Measurements from ENCODE around the gene BCL2L14. TPM values are rescaled to one million over a fixed set of nuclear protein-coding genes. Genes with fewer than 3 reads are reported as not detected.

The BCL2L14 gene, protein sequence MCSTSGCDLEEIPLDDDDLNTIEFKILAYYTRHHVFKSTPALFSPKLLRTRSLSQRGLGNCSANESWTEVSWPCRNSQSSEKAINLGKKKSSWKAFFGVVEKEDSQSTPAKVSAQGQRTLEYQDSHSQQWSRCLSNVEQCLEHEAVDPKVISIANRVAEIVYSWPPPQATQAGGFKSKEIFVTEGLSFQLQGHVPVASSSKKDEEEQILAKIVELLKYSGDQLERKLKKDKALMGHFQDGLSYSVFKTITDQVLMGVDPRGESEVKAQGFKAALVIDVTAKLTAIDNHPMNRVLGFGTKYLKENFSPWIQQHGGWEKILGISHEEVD
- total RNA-seq (1 to 10 TPM in 3 of 7 donors, under 1 TPM in 3, not detected in 1; 0.68 to 2.2 (median 1.1) TPM), polyA plus RNA-seq (under 1 TPM; 0.13 to 0.91 (median 0.91) TPM)
- long read RNA-seq, donor 1 = 0 reads
- long read RNA-seq, donor 2 = 0 reads

DNA sequence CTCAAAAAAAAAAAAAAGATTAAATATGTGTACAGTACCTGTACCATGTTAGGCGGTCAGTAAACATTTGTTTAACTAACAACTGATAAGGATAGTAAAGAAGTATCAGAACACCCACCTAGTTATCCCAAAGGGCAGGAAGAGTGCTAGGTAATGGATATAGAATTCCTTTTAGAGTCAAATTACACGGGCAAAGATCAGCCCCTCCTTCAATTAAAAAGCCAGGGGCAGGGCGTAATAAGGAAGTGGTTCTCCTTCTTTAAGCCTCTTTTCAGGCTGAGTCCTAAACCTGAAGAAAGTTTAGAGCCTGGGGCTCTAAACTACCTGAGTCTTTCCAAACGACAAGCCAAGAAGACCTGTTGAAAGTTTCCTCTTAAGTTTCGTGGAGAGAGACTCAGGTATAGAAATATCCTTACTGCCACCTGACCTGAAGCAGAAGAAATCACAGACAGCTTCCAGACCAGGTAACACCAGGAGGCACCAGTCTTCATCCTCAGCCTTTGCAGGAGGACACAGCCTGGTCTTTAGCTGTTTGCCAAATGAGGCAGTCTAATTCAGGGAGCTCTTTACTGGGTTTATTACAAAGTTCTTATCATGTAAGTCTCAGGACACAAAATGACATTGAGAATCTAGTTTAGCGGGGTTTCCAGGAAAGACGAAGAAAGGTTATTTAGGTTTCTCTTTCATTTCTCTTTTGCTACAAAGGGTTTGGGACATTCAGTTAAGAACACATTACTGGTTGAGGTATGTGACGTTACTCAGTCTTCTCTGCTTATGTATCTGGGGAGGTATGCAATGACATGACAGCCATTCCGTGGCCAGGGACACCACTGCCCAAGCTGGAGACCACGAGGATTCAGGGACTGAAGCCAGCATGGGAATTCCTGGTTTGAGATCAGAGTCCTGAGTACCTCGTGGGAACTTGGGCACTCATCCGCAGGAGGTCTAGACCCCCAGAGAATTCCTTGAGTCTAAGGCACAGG, at the start of gene BCL2L14:
BCL2L14 (plus strand) TSS at position 266 of the 983 bp plus-strand sequence. CDS start 8,367 bp downstream, outside the sequence.
- intact Hi-C loops (cut with DNase I; ENCODE audit: low total_unique reads) = no loop called here
- 48 to 64% (median 57%) methylated on average over 8 to 12 of the region's 12 CpGs for WGBS, 5 donors
- TF ChIP-seq POLR2A (IDR thresholded peaks at IDR 0.05) (no peak), POLR2AphosphoS5 (IDR thresholded peaks at IDR 0.05) (no peak)
- TF ChIP-seq, protein P1, sequence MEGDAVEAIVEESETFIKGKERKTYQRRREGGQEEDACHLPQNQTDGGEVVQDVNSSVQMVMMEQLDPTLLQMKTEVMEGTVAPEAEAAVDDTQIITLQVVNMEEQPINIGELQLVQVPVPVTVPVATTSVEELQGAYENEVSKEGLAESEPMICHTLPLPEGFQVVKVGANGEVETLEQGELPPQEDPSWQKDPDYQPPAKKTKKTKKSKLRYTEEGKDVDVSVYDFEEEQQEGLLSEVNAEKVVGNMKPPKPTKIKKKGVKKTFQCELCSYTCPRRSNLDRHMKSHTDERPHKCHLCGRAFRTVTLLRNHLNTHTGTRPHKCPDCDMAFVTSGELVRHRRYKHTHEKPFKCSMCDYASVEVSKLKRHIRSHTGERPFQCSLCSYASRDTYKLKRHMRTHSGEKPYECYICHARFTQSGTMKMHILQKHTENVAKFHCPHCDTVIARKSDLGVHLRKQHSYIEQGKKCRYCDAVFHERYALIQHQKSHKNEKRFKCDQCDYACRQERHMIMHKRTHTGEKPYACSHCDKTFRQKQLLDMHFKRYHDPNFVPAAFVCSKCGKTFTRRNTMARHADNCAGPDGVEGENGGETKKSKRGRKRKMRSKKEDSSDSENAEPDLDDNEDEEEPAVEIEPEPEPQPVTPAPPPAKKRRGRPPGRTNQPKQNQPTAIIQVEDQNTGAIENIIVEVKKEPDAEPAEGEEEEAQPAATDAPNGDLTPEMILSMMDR (IDR thresholded peaks at IDR 0.05 in 8 of 11, conservative IDR thresholded peaks at IDR 0.05 in 3 of 11) = no peak
- Histone ChIP-seq H3K9me3 (no peaks in the 10 kb centered on the region), H3K4me3 (peak within 1 kb of the TSS in 3 of 8 donors; percentile 13 to 50 (median 27)), H3K4me1 (peaks cover 5 to 24% (median 13%) of the 10 kb centered on the region in 6 donors), H3K27me3 (replicated peaks in 1 of 7) (peaks cover 0 to 3% (median 0%) of the 10 kb centered on the region in 7 donors), H3K27ac (peak within 1 kb of the TSS in 1 of 8 donors; percentile 24), H3K36me3 (no peaks in the 10 kb centered on the region)
- DNase-seq = no peak

GRCh38 chr12:12022306-12022936, 48.3 kb upstream of the BCL2L14 start:
- intact Hi-C loops (cut with DNase I; ENCODE audit: low total_unique reads) = no loop called here
- Histone ChIP-seq H3K27ac (no peak overlapping the region), H3K4me1 (peaks cover 0 to 45% (median 29%) of the 10 kb centered on the region in 6 donors), H3K9me3 (peaks cover 0 to 8% (median 6%) of the 10 kb centered on the region in 8 donors), H3K27me3 (replicated peaks in 1 of 7) (no peaks in the 10 kb centered on the region), H3K36me3 (no peaks in the 10 kb centered on the region), H3K4me3 (no peak overlapping the region)
- TF ChIP-seq, protein P1 (IDR thresholded peaks at IDR 0.05 in 8 of 11, conservative IDR thresholded peaks at IDR 0.05 in 3 of 11) = no peak
- TF ChIP-seq POLR2AphosphoS5 (IDR thresholded peaks at IDR 0.05) (no peak), POLR2A (IDR thresholded peaks at IDR 0.05) (no peak)
- no peak for DNase-seq
- WGBS, 5 donors = 63 to 82% (median 69%) methylated on average over 8 of the region's 8 CpGs

DNA sequence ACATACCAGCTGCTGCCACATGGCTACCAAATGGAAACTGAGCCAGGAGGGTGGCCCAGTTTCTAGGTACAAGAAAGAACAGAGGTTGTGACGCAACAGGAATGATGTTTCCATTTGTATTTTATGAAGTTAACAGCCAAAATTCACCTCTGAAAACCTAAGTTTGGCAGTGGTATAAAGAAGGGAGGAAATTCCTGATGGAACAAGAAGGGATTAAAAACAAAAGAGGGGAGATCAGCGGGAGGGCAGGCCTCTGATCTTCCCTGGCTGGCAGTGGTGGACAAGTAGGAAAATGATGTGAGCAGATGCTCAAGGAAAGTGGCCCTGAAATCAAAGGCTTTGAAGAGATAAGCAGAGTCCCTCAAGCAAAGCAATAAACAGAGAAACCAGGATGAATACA, 47.3 kb upstream of the BCL2L14 start:
- intact Hi-C loops (cut with DNase I; ENCODE audit: low total_unique reads) = no loop called here
- H3K9me3 ChIP-seq = peaks cover 0 to 8% (median 6%) of the 10 kb centered on the region in 8 donors
- TF ChIP-seq POLR2AphosphoS5 (IDR thresholded peaks at IDR 0.05) = no peak
- TF ChIP-seq, protein P1 (IDR thresholded peaks at IDR 0.05 in 8 of 11, conservative IDR thresholded peaks at IDR 0.05 in 3 of 11) = no peak
- TF ChIP-seq POLR2A (IDR thresholded peaks at IDR 0.05) = no peak
- no peak for DNase-seq
- no peak overlapping the region for H3K27ac ChIP-seq
- WGBS, 5 donors = 48 to 96% (median 49%) methylated on average over 1 to 2 of the region's 2 CpGs
- H3K4me3 ChIP-seq = no peak overlapping the region
- H3K4me1 ChIP-seq = peaks cover 0 to 41% (median 29%) of the 10 kb centered on the region in 6 donors
- no peaks in the 10 kb centered on the region for H3K36me3 ChIP-seq
- no peaks in the 10 kb centered on the region for H3K27me3 ChIP-seq (replicated peaks in 1 of 7)

Data from spleen (tissue), 13 donors.